ENCODE data around the gene MAGI1.
"Not testable (repeated sequence)": the region's sequence is repeated elsewhere in the genome, so short reads cannot be mapped to it uniquely, and the experiment has no call there.

Gene MAGI1

GRCh38 chr3:65893631-65894030 lies 145.1 kb downstream of the MAGI1 start:
- Mint-ChIP-seq H3K4me1 (no peaks in the 10 kb centered on the region), H3K9me3 (peaks cover 5% of the 10 kb centered on the region), H3K27ac (no peak overlapping the region), H3K4me3 (no peak overlapping the region), H3K36me3 (no peaks in the 10 kb centered on the region), H3K27me3 (no peaks in the 10 kb centered on the region)
- no peak for DNase-seq
- CTCF ChIA-PET: no interaction called here

GRCh38 chr3:65891477-65891876 lies 147.2 kb downstream of the MAGI1 start:
- H3K9me3 Mint-ChIP-seq, CTCF ChIA-PET, H3K4me3 Mint-ChIP-seq, H3K4me1 Mint-ChIP-seq, H3K27me3 Mint-ChIP-seq, H3K27ac Mint-ChIP-seq, DNase-seq, H3K36me3 Mint-ChIP-seq: not testable (repeated sequence)

GRCh38 chr3:65890328-65890727 lies 148.4 kb downstream of the MAGI1 start:
- DNase-seq: no peak
- Mint-ChIP-seq H3K9me3 (peaks cover 7% of the 10 kb centered on the region), H3K27me3 (no peaks in the 10 kb centered on the region), H3K4me3 (no peak overlapping the region), H3K4me1 (no peaks in the 10 kb centered on the region), H3K36me3 (no peaks in the 10 kb centered on the region), H3K27ac (no peak overlapping the region)
- CTCF ChIA-PET: no interaction called here

GRCh38 chr3:65889707-65890099 lies 149.0 kb downstream of the MAGI1 start:
- Mint-ChIP-seq H3K27me3 (no peaks in the 10 kb centered on the region), H3K27ac (no peak overlapping the region), H3K4me3 (no peak overlapping the region), H3K4me1 (no peaks in the 10 kb centered on the region), H3K9me3 (peaks cover 7% of the 10 kb centered on the region), H3K36me3 (no peaks in the 10 kb centered on the region)
- no peak for DNase-seq
- CTCF ChIA-PET: interaction anchor here (0.5 kb wide), 1 partner anchor 333 kb away, joined by 3 read pairs; no protein-coding TSS in a partner anchor

GRCh38 chr3:65888980-65889706 lies 149.6 kb downstream of the MAGI1 start:
- Mint-ChIP-seq H3K9me3 (peaks cover 7% of the 10 kb centered on the region), H3K4me3 (no peak overlapping the region), H3K36me3 (no peaks in the 10 kb centered on the region), H3K27ac (no peak overlapping the region), H3K4me1 (no peaks in the 10 kb centered on the region), H3K27me3 (no peaks in the 10 kb centered on the region)
- CTCF ChIA-PET: interaction anchor here (0.5 kb wide), 1 partner anchor 333 kb away, joined by 3 read pairs; no protein-coding TSS in a partner anchor
- no peak for DNase-seq

- Mint-ChIP-seq H3K4me3 (no peak overlapping the region), H3K36me3 (no peaks in the 10 kb centered on the region), H3K27ac (no peak overlapping the region), H3K4me1 (no peaks in the 10 kb centered on the region), H3K27me3 (no peaks in the 10 kb centered on the region), H3K9me3 (peaks cover 7% of the 10 kb centered on the region)
- CTCF ChIA-PET: no interaction called here
- DNase-seq: no peak
Measured at GRCh38 chr3:65888196-65888595, 150.5 kb downstream of the MAGI1 start.

- H3K4me1 Mint-ChIP-seq: no peaks in the 10 kb centered on the region
- no peaks in the 10 kb centered on the region for H3K36me3 Mint-ChIP-seq
- no peak overlapping the region for H3K27ac Mint-ChIP-seq
- H3K27me3 Mint-ChIP-seq: no peaks in the 10 kb centered on the region
- CTCF ChIA-PET: no interaction called here
- H3K4me3 Mint-ChIP-seq: no peak overlapping the region
- no peak for DNase-seq
- peaks cover 7% of the 10 kb centered on the region for H3K9me3 Mint-ChIP-seq
Measured at GRCh38 chr3:65886391-65886790, 152.3 kb downstream of the MAGI1 start.

GRCh38 chr3:65884071-65884470 lies 154.6 kb downstream of the MAGI1 start:
- Mint-ChIP-seq H3K9me3 (peaks cover 2% of the 10 kb centered on the region), H3K27me3 (no peaks in the 10 kb centered on the region), H3K4me1 (no peaks in the 10 kb centered on the region), H3K27ac (no peak overlapping the region), H3K36me3 (no peaks in the 10 kb centered on the region), H3K4me3 (no peak overlapping the region)
- CTCF ChIA-PET: no interaction called here
- no peak for DNase-seq

- peaks cover 2% of the 10 kb centered on the region for H3K9me3 Mint-ChIP-seq
- H3K36me3 Mint-ChIP-seq: no peaks in the 10 kb centered on the region
- CTCF ChIA-PET: no interaction called here
- no peak for DNase-seq
- no peaks in the 10 kb centered on the region for H3K4me1 Mint-ChIP-seq
- no peaks in the 10 kb centered on the region for H3K27me3 Mint-ChIP-seq
- no peak overlapping the region for H3K27ac Mint-ChIP-seq
- no peak overlapping the region for H3K4me3 Mint-ChIP-seq
Measured at GRCh38 chr3:65883613-65884012, 155.1 kb downstream of the MAGI1 start.

- H3K9me3 Mint-ChIP-seq: peaks cover 3% of the 10 kb centered on the region
- DNase-seq: no peak
- no peaks in the 10 kb centered on the region for H3K4me1 Mint-ChIP-seq
- no peak overlapping the region for H3K4me3 Mint-ChIP-seq
- H3K36me3 Mint-ChIP-seq: no peaks in the 10 kb centered on the region
- CTCF ChIA-PET: no interaction called here
- no peak overlapping the region for H3K27ac Mint-ChIP-seq
- no peaks in the 10 kb centered on the region for H3K27me3 Mint-ChIP-seq
Measured at GRCh38 chr3:65880350-65880749, 158.4 kb downstream of the MAGI1 start.

GRCh38 chr3:65879372-65879771 lies 159.3 kb downstream of the MAGI1 start:
- no peak overlapping the region for H3K27ac Mint-ChIP-seq
- no peak for DNase-seq
- CTCF ChIA-PET: no interaction called here
- H3K4me1 Mint-ChIP-seq: no peaks in the 10 kb centered on the region
- H3K27me3 Mint-ChIP-seq: no peaks in the 10 kb centered on the region
- peaks cover 3% of the 10 kb centered on the region for H3K9me3 Mint-ChIP-seq
- no peaks in the 10 kb centered on the region for H3K36me3 Mint-ChIP-seq
- H3K4me3 Mint-ChIP-seq: no peak overlapping the region

GRCh38 chr3:65878831-65879230 lies 159.9 kb downstream of the MAGI1 start:
- H3K4me1 Mint-ChIP-seq: no peaks in the 10 kb centered on the region
- H3K27ac Mint-ChIP-seq: no peak overlapping the region
- no peaks in the 10 kb centered on the region for H3K36me3 Mint-ChIP-seq
- H3K4me3 Mint-ChIP-seq: no peak overlapping the region
- CTCF ChIA-PET: no interaction called here
- peaks cover 3% of the 10 kb centered on the region for H3K9me3 Mint-ChIP-seq
- no peaks in the 10 kb centered on the region for H3K27me3 Mint-ChIP-seq
- DNase-seq: no peak

- H3K27me3 Mint-ChIP-seq: no peaks in the 10 kb centered on the region
- peaks cover 3% of the 10 kb centered on the region for H3K9me3 Mint-ChIP-seq
- CTCF ChIA-PET: no interaction called here
- no peak overlapping the region for H3K4me3 Mint-ChIP-seq
- no peak overlapping the region for H3K27ac Mint-ChIP-seq
- no peaks in the 10 kb centered on the region for H3K4me1 Mint-ChIP-seq
- H3K36me3 Mint-ChIP-seq: no peaks in the 10 kb centered on the region
- DNase-seq: no peak
Measured at GRCh38 chr3:65877160-65877559, 161.6 kb downstream of the MAGI1 start.

GRCh38 chr3:65876028-65876420 lies 162.7 kb downstream of the MAGI1 start:
- no peaks in the 10 kb centered on the region for H3K27me3 Mint-ChIP-seq
- peaks cover 3% of the 10 kb centered on the region for H3K9me3 Mint-ChIP-seq
- DNase-seq: no peak
- CTCF ChIA-PET: no interaction called here
- no peaks in the 10 kb centered on the region for H3K4me1 Mint-ChIP-seq
- no peak overlapping the region for H3K4me3 Mint-ChIP-seq
- H3K27ac Mint-ChIP-seq: no peak overlapping the region
- no peaks in the 10 kb centered on the region for H3K36me3 Mint-ChIP-seq

GRCh38 chr3:65875393-65876027 lies 163.2 kb downstream of the MAGI1 start:
- no peak for DNase-seq
- H3K27ac Mint-ChIP-seq: no peak overlapping the region
- H3K4me1 Mint-ChIP-seq: no peaks in the 10 kb centered on the region
- no peaks in the 10 kb centered on the region for H3K27me3 Mint-ChIP-seq
- CTCF ChIA-PET: no interaction called here
- H3K9me3 Mint-ChIP-seq: peaks cover 3% of the 10 kb centered on the region
- no peak overlapping the region for H3K4me3 Mint-ChIP-seq
- no peaks in the 10 kb centered on the region for H3K36me3 Mint-ChIP-seq
